H1 (cell line): ENCODE results near the gene ZFPL1. TPM values are rescaled to one million over a fixed set of nuclear protein-coding genes. Genes with fewer than 3 reads are reported as not detected.

Source experiments
- TBP ChIP-seq: IDR thresholded peaks from 2 replicates; pipeline ENCODE4 v1.6.1; 2011; ENCODE audit warnings: low read depth, low read length, improper control_type of control experiment
- TCF12 ChIP-seq: IDR thresholded peaks from 2 replicates; pipeline ENCODE4 v1.6.1; 2011; ENCODE audit warnings: low read depth, mild to moderate bottlenecking, low read length
- polyA plus RNA-seq, 7 experiments: library from polyadenylated mRNA; depleted of rRNA in 3 of 7; stranded (reverse) in 5 of 7; unstranded in 2 of 7; fragments of >200 nt in 5 of 7; fragments of 200-250 nt in 2 of 7; gene quantifications; 1 replicate in 5 of 7; 2 replicates in 1 of 7; 4 replicates in 1 of 7; pipeline versions ENCODE4 v1.2.1 to v1.2.3, GENCODE V29; 2011 to 2013; ENCODE audit warnings: missing spikeins in 2 of 7, mixed read lengths in 2 of 7
- total RNA-seq: library from RNA; stranded (reverse); fragmentation: NEBNext Ultra II Directional; extraction: Animal tissue kit (Norgen Biotek cat#: 25700); gene quantifications from 2 replicates; pipeline ENCODE4 v1.2.1, GENCODE V29; 2021

Gene ZFPL1
- total and polyA plus RNA-seq, 2 of the 8 experiments (the other 6 are each of a cell fraction or from before 2014, with no cell fraction given), result 21.5 to 76.8 TPM

GRCh38 chr11:65134952-65135632, 51.1 kb downstream of the ZFPL1 start (continued):
- 0 out of 2 replicates have a peak, but pooled peaks have one; percentile 47 for TF ChIP-seq TCF12
- peak; percentile 83 for TF ChIP-seq TBP
